ENCODE results near the gene LRRC36.

DNA sequence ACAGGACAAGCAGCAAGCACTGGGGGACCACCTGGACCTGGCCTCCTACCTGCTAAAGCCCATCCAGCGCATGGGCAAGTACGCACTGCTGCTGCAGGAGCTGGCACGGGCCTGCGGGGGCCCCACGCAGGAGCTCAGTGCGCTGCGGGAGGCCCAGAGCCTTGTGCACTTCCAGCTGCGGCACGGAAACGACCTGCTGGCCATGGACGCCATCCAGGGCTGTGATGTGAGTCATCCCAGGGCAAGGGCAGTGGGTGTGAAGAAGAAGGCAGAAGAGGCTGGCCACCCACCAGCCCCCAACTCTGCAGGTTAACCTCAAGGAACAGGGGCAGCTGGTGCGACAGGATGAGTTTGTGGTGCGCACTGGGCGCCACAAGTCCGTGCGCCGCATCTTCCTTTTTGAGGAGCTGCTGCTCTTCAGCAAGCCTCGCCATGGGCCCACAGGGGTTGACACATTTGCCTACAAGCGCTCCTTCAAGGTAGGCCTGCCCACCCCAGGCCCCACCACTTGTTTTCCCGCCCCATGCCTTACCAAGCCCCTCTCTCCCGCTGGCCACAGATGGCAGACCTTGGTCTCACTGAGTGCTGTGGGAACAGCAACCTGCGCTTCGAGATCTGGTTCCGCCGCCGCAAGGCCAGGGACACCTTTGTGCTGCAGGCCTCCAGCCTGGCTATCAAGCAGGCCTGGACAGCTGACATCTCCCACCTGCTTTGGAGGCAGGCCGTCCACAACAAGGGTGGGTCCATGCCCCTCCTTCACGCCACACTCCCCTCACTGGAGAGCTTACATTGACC is 40.0 kb upstream of the LRRC36 start:
- no peak for TF ChIP-seq FOSL1 (IDR thresholded peaks at IDR 0.05; ENCODE audit: low read depth)
- no peak for TF ChIP-seq POLR2AphosphoS5 (IDR thresholded peaks at IDR 0.05; ENCODE audit: low read depth, low read length)
- TF ChIP-seq, protein P1, sequence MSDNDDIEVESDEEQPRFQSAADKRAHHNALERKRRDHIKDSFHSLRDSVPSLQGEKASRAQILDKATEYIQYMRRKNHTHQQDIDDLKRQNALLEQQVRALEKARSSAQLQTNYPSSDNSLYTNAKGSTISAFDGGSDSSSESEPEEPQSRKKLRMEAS (IDR thresholded peaks at IDR 0.05), result no peak
